GM18499 (cell line): ENCODE measurements around the gene CDH1.

ENCODE experiments used
- ATAC-seq: cut with Tn5 transposase; IDR thresholded peaks from one replicate; pipeline ENCODE4 v1.9.1; 2021; ENCODE audit warnings: moderate number of reproducible peaks; ENCODE audit not compliant: insufficient read depth, unreplicated experiment

The CDH1 gene

GRCh38 chr16:68728523-68728922 is 8.6 kb upstream of the CDH1 start:
- ATAC-seq: no peak

- no peak for ATAC-seq
Observed at GRCh38 chr16:68731637-68732036, 5.5 kb upstream of the CDH1 start.

- ATAC-seq: no peak
Observed at GRCh38 chr16:68732042-68732680, 4.9 kb upstream of the CDH1 start.

- ATAC-seq: no peak
Observed at GRCh38 chr16:68732741-68733399, 4.2 kb upstream of the CDH1 start.

GRCh38 chr16:68733570-68733969 is 3.5 kb upstream of the CDH1 start:
- ATAC-seq: no peak

- ATAC-seq: no peak
Observed at GRCh38 chr16:68734782-68735181, 2.3 kb upstream of the CDH1 start.

GRCh38 chr16:68736561-68736960 is 531 bp upstream of the CDH1 start:
- no peak for ATAC-seq

- no peak for ATAC-seq
Observed at GRCh38 chr16:68737730-68738629, 888 bp downstream of the CDH1 start.

- no peak for ATAC-seq
Observed at GRCh38 chr16:68739964-68740627, 3.0 kb downstream of the CDH1 start.

GRCh38 chr16:68740628-68741346 is 3.7 kb downstream of the CDH1 start:
- ATAC-seq: no peak

GRCh38 chr16:68743664-68744063 is 6.6 kb downstream of the CDH1 start:
- ATAC-seq: no peak

GRCh38 chr16:68744744-68745280 is 7.7 kb downstream of the CDH1 start:
- no peak for ATAC-seq

- no peak for ATAC-seq
Observed at GRCh38 chr16:68746951-68747350, 9.9 kb downstream of the CDH1 start.

GRCh38 chr16:68749432-68749831 is 12.3 kb downstream of the CDH1 start:
- ATAC-seq: no peak

GRCh38 chr16:68750193-68750695 is 13.2 kb downstream of the CDH1 start:
- no peak for ATAC-seq

- no peak for ATAC-seq
Observed at GRCh38 chr16:68751160-68751559, 14.1 kb downstream of the CDH1 start.

GRCh38 chr16:68752602-68753001 is 15.5 kb downstream of the CDH1 start:
- no peak for ATAC-seq

GRCh38 chr16:68754084-68754792 is 17.1 kb downstream of the CDH1 start:
- no peak for ATAC-seq
